Measurements from ENCODE around the gene SMYD3. TPM values are rescaled to one million over a fixed set of nuclear protein-coding genes. Genes with fewer than 3 reads are reported as not detected.

The SMYD3 gene
- total RNA-seq, 1 donor from 2014 or later, result 29.3 TPM

DNA sequence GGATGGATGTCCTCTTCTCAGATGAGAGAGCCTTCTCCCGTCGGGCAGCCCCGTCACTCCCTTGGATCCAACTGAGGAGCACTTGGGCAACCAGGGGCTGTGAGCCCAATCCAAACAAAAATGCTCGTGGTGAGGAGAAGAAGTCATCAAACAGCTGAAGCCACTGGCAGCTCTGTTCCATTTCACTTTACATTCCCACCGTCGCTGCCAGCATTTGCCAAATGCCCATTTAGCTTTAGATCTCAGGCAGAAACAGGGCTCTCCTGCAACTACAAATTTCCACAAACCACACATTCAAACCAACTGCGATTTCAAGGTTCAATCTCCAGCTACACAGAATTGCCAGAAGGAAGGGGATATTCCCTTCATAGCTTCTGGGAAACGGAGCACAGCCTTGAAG lies 634.6 kb downstream of the SMYD3 start:
- TF ChIP-seq, protein P1, sequence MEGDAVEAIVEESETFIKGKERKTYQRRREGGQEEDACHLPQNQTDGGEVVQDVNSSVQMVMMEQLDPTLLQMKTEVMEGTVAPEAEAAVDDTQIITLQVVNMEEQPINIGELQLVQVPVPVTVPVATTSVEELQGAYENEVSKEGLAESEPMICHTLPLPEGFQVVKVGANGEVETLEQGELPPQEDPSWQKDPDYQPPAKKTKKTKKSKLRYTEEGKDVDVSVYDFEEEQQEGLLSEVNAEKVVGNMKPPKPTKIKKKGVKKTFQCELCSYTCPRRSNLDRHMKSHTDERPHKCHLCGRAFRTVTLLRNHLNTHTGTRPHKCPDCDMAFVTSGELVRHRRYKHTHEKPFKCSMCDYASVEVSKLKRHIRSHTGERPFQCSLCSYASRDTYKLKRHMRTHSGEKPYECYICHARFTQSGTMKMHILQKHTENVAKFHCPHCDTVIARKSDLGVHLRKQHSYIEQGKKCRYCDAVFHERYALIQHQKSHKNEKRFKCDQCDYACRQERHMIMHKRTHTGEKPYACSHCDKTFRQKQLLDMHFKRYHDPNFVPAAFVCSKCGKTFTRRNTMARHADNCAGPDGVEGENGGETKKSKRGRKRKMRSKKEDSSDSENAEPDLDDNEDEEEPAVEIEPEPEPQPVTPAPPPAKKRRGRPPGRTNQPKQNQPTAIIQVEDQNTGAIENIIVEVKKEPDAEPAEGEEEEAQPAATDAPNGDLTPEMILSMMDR (IDR thresholded peaks at IDR 0.05), result no peak
- Mint-ChIP-seq H3K27ac (ENCODE audit: unreplicated experiment) (peak overlapping the region; percentile 22), H3K27me3 (ENCODE audit: low read depth) (no peaks in the 10 kb centered on the region), H3K36me3 (ENCODE audit: low read depth) (no peaks in the 10 kb centered on the region), H3K9me3 (ENCODE audit: low read depth) (no peaks in the 10 kb centered on the region), H3K4me1 (ENCODE audit: low read depth) (peaks cover 61% of the 10 kb centered on the region), H3K4me3 (ENCODE audit: unreplicated experiment) (no peak overlapping the region)
- no peak for DNase-seq (ENCODE audit: low spot score)

DNA sequence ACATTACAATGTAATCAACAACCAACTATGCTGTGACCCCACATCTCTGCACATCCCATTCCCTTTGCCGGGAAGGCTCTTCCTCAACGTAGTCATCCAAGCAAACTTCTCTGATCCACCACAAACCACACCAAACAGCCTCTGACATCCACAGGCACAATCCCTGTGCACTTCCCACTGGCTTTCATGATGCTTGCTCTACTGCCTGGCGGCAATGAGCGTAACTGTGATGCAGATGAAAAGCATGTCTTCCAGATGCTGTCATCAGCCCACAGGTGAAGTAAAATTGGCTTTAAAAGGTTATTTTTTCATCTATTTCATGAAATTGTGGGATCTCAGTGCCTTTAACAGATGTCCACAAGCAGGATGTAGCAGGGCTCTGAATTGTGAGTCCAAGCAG lies 635.2 kb downstream of the SMYD3 start:
- Mint-ChIP-seq H3K4me3 (ENCODE audit: unreplicated experiment) (no peak overlapping the region), H3K36me3 (ENCODE audit: low read depth) (no peaks in the 10 kb centered on the region), H3K27me3 (ENCODE audit: low read depth) (no peaks in the 10 kb centered on the region), H3K27ac (ENCODE audit: unreplicated experiment) (peak overlapping the region; percentile 22), H3K9me3 (ENCODE audit: low read depth) (no peaks in the 10 kb centered on the region), H3K4me1 (ENCODE audit: low read depth) (peaks cover 61% of the 10 kb centered on the region)
- DNase-seq (ENCODE audit: low spot score), result no peak
- TF ChIP-seq, protein P1 (IDR thresholded peaks at IDR 0.05), result no peak

DNA sequence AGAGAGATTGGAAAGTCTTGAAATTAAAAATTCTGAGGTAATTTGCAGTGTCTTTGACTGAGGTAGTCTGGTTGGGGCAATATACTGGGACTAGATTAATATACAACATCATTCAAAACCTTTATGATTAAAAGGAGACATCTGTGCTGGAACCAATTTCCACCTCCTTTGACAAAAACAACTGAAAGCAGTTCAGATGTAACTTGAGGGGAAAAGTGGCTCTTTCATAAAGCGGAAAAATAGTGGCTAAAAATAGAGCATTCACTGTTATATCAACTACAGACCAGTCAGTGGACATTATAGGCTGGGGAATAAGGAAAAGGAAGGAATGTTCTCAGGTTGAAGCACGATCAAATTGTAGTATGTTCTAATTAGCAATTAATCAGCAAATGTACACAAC lies 635.9 kb downstream of the SMYD3 start:
- TF ChIP-seq, protein P1 (IDR thresholded peaks at IDR 0.05), result no peak
- H3K27me3 Mint-ChIP-seq (ENCODE audit: low read depth), result no peaks in the 10 kb centered on the region
- peak overlapping the region; percentile 52 for H3K27ac Mint-ChIP-seq (ENCODE audit: unreplicated experiment)
- no peak for DNase-seq (ENCODE audit: low spot score)
- peaks cover 55% of the 10 kb centered on the region for H3K4me1 Mint-ChIP-seq (ENCODE audit: low read depth)
- H3K4me3 Mint-ChIP-seq (ENCODE audit: unreplicated experiment), result no peak overlapping the region
- H3K36me3 Mint-ChIP-seq (ENCODE audit: low read depth), result no peaks in the 10 kb centered on the region
- H3K9me3 Mint-ChIP-seq (ENCODE audit: low read depth), result no peaks in the 10 kb centered on the region

DNA sequence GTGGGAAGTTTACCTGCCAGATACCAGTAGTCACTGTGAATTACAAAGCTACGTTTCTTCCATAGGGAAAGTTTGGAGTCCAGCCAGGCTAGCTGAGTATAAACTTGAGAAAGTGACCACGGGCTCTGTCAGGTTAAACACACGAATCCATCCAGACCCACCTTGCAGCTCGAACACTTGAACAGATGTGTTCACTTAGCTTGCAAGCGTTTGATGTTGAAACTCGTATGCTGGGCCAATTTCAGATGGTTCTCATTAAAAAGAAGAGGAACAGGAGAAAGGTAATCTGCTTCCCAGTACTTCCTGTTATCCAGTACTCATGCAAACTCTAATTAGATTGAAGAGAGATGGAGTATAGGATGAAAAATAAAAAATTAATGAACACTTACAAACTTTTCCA lies 636.4 kb downstream of the SMYD3 start:
- no peaks in the 10 kb centered on the region for H3K9me3 Mint-ChIP-seq (ENCODE audit: low read depth)
- H3K27ac Mint-ChIP-seq (ENCODE audit: unreplicated experiment), result no peak overlapping the region
- no peaks in the 10 kb centered on the region for H3K27me3 Mint-ChIP-seq (ENCODE audit: low read depth)

DNA sequence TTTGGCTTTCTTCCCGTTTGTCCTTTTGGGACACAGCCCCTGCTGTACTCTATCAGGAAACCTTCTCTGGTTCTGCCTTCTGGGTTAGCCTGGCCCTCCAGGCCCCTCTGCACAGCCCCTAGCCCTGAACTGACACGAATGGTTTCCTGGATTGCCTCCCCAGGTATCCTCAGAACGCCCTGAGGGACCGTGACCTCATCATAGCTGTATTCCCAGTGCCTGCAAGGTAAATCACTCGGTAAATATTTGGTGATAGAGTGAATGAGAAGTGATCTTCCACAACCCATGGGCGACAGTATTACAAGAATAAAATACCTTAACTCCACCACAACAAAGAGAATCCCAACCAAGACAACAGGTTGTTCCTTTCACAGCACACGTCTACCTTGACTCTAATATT lies 637.2 kb downstream of the SMYD3 start:
- Mint-ChIP-seq H3K4me3 (ENCODE audit: unreplicated experiment) (no peak overlapping the region), H3K4me1 (ENCODE audit: low read depth) (peaks cover 42% of the 10 kb centered on the region), H3K27me3 (ENCODE audit: low read depth) (no peaks in the 10 kb centered on the region), H3K9me3 (ENCODE audit: low read depth) (no peaks in the 10 kb centered on the region), H3K27ac (ENCODE audit: unreplicated experiment) (no peak overlapping the region), H3K36me3 (ENCODE audit: low read depth) (peaks cover 2% of the 10 kb centered on the region)
- TF ChIP-seq, protein P1 (IDR thresholded peaks at IDR 0.05), result no peak
- DNase-seq (ENCODE audit: low spot score), result no peak

More for the DNA sequence above, 636.4 kb downstream of the SMYD3 start:
- H3K4me1 Mint-ChIP-seq (ENCODE audit: low read depth), result peaks cover 50% of the 10 kb centered on the region
- TF ChIP-seq, protein P1 (IDR thresholded peaks at IDR 0.05), result no peak
- no peak for DNase-seq (ENCODE audit: low spot score)
- H3K4me3 Mint-ChIP-seq (ENCODE audit: unreplicated experiment), result no peak overlapping the region
- no peaks in the 10 kb centered on the region for H3K36me3 Mint-ChIP-seq (ENCODE audit: low read depth)
